Small intestine (tissue), 7 donors: Measurements from ENCODE around the gene CDHR1. TPM values are rescaled to one million over a fixed set of nuclear protein-coding genes. Genes with fewer than 3 reads are reported as not detected.
A peak's percentile ranks its signal among the peaks of the same experiment; 100 is the strongest.
"Not testable (repeated sequence)": the region's sequence is repeated elsewhere in the genome, so short reads cannot be mapped to it uniquely, and the experiment has no call there.

Experiments used
- DNase-seq, 2 donors: peaks; one replicate each; pipeline versions ENCODE4 v3.0.0 to v3.0.0-alpha.2; 2013
- FAIRE-seq: peaks from 2 replicates; lab custom pipeline; 2012; peaks lifted over from hg19 to GRCh38; lab: Jason Lieb, UNC
- H3K27ac ChIP-seq, 3 donors: one replicate each; pipeline ENCODE4 v1.5.1; 2013; ENCODE audit warnings: low read length in 2 of 3, mild to moderate bottlenecking in 2 of 3, control low read depth in 1 of 3, inconsistent platforms in 1 of 3, low read depth in 1 of 3, moderate library complexity in 1 of 3
- H3K27me3 ChIP-seq, 3 donors: one replicate each; pipeline ENCODE4 v1.6.1; 2013; ENCODE audit warnings: low read length in 3 of 3, inconsistent platforms in 1 of 3; ENCODE audit not compliant: control insufficient read depth in 3 of 3, insufficient read depth in 3 of 3
- H3K36me3 ChIP-seq, 3 donors: one replicate each; pipeline ENCODE4 v1.6.1; 2013; ENCODE audit warnings: low read length in 3 of 3, inconsistent platforms in 1 of 3, low read depth in 1 of 3, mild to moderate bottlenecking in 1 of 3, moderate library complexity in 1 of 3; ENCODE audit not compliant: control insufficient read depth in 3 of 3, insufficient read depth in 2 of 3
- H3K4me1 ChIP-seq, 3 donors: one replicate each; pipeline ENCODE4 v1.6.1; 2013; ENCODE audit warnings: low read length in 2 of 3, inconsistent platforms in 1 of 3, low read depth in 1 of 3, mild to moderate bottlenecking in 1 of 3, moderate library complexity in 1 of 3; ENCODE audit not compliant: control insufficient read depth in 3 of 3, insufficient read depth in 2 of 3
- H3K4me3 ChIP-seq, 3 donors: one replicate each; pipeline ENCODE4 v1.5.1; 2013; ENCODE audit warnings: low read length in 3 of 3, control low read depth in 1 of 3, inconsistent platforms in 1 of 3, low read depth in 1 of 3, mild to moderate bottlenecking in 1 of 3, moderate library complexity in 1 of 3
- H3K9me3 ChIP-seq, 2 donors: one replicate each; pipeline ENCODE4 v1.6.1; 2013; ENCODE audit warnings: low read depth in 1 of 2, low read length in 1 of 2; ENCODE audit not compliant: control insufficient read depth in 2 of 2, insufficient read depth in 1 of 2
- WGBS, 3 donors: extraction: QIAGEN DNeasy Blood & Tissue Kit; methylation state at CpG; one replicate each; pipeline ENCODE4 v1.1.7; 2013; 5-methylcytosine and 5-hydroxymethylcytosine counted together
- polyA plus RNA-seq, 4 donors: library from polyadenylated mRNA; stranded (reverse) in 3 of 4; unstranded in 1 of 4; fragments of 200-250 nt in 3 of 4; fragments of 120-200 nt in 1 of 4; gene quantifications; one replicate each; pipeline versions ENCODE4 v1.2.1 to v1.2.3, GENCODE V29; 2013
- donor health status: healthy with polysubstance abuse.
- donor health status: control.
- donor health status: control.
- donor health status: Bipolar disorder and iron deficiency.
- donor health status: healthy.

The CDHR1 gene
- polyA plus RNA-seq, 4 donors: 0.06 to 18.2 TPM; not detected in 2

DNA sequence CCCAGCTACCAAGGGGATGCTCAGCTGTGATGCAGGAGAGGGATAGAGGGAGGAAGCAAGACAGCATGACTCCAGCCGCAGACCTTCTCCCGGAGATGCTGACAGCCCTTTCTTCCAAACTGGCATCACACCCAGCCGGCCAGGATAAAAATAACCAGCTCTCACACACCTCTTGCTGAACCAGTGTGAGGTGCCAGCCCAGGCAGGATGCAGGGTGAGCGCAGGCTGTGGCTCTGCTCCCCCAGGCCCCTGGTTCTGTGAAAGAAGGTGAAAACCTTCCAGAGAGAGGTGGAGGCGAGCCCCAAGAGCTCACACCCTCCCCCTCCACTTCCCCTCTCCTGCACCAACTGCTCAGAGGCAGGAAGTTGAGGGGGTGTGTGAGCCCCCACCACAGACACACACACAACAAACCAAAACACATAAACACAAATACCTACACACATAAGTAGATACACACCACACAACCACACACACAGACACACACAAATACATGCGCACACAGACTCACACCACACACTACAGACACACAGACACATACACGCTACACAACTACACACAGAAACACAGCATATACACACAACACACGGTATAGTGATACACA is 16.7 kb upstream of the CDHR1 start:
- 60 to 72% (median 68%) methylated on average over 8 of the region's 8 CpGs for WGBS, 3 donors
- Histone ChIP-seq H3K9me3 (no peaks in the 10 kb centered on the region), H3K27me3 (no peaks in the 10 kb centered on the region), H3K4me1 (no peaks in the 10 kb centered on the region), H3K4me3 (no peak overlapping the region), H3K27ac (no peak overlapping the region), H3K36me3 (no peaks in the 10 kb centered on the region)
- DNase-seq: peak in 1 of 2 donors; percentile 27
- no peak for FAIRE-seq

DNA sequence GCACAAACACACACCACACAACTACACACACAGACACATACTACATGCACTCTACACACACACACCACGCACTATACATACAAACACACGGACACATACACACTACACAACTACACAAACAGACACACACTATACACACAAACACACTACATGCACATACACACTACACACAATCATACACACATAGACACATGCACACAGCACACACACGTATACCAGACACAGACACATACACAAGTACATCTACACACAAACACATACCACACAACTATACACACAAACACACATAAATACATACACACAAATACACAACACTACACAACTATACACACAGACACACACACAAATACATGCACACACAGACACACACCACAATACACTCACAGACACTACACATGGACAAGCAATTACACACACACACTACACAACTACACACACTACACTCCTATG is 16.2 kb upstream of the CDHR1 start:
- no peak overlapping the region for H3K4me3 ChIP-seq
- no peaks in the 10 kb centered on the region for H3K9me3 ChIP-seq
- 91 to 93% (median 92%) methylated on average over 3 of the region's 3 CpGs for WGBS, 3 donors
- DNase-seq: no peak
- H3K27me3 ChIP-seq: no peaks in the 10 kb centered on the region
- H3K27ac ChIP-seq: no peak overlapping the region
- no peak for FAIRE-seq
- H3K4me1 ChIP-seq: no peaks in the 10 kb centered on the region
- no peaks in the 10 kb centered on the region for H3K36me3 ChIP-seq

DNA sequence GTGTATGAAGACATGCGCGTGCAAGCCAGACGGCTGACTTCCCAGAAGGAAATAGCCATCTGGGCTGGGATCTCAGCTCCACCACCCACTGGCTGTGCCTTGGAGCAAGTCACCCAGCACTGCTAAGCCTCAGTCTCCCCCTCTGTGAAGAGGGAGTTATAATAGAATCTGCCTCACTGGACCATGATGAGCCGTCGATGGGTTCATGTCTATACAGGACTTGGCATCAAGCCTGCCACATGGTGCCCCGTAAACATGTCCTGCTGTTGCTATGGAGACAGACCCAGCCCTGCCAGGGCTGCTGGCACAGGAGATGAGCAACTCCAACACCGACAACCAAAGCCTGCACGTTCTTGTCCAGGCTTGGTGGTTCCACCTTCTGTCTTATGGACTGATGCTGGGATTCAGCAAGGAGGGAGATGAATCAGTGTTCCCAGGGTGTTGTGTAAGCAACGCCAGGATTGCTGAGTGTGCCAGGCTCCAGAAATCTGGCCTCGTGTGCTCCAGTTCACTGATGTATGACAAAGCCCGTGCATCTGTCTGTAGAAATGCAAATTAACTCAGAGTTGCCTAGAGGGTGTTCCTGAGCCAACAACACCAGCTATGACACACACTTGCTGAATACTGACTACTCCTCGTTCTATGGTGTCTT is 15.2 kb upstream of the CDHR1 start:
- WGBS, 3 donors: 49 to 59% (median 58%) methylated on average over 12 of the region's 12 CpGs
- no peaks in the 10 kb centered on the region for H3K9me3 ChIP-seq
- no peak overlapping the region for H3K27ac ChIP-seq
- FAIRE-seq (no peak), DNase-seq (no peak)
- no peaks in the 10 kb centered on the region for H3K36me3 ChIP-seq
- H3K4me1 ChIP-seq: no peaks in the 10 kb centered on the region
- no peak overlapping the region for H3K4me3 ChIP-seq
- no peaks in the 10 kb centered on the region for H3K27me3 ChIP-seq

DNA sequence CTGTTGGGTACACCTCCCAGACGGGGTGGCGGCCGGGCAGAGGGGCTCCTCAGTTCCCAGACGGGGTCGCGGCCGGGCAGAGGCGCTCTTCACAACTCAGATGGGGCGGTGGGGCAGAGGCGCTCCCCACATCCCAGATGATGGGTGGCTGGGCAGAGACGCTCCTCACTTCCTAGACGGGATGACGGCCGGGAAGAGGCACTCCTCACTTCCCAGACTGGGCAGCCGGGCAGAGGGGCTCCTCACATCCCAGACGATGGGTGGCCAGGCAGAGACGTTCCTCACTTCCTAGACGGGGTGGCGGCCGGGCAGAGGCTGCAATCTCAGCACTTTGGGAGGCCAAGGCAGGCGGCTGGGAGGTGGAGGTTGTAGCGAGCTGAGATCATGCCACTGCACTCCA is 14.0 kb upstream of the CDHR1 start:
- not testable (repeated sequence) for FAIRE-seq, H3K27me3 ChIP-seq, H3K27ac ChIP-seq, H3K9me3 ChIP-seq, H3K36me3 ChIP-seq, H3K4me3 ChIP-seq, H3K4me1 ChIP-seq, DNase-seq
- 89 to 92% (median 90%) methylated on average over 15 to 20 of the region's 22 CpGs for WGBS, 3 donors

DNA sequence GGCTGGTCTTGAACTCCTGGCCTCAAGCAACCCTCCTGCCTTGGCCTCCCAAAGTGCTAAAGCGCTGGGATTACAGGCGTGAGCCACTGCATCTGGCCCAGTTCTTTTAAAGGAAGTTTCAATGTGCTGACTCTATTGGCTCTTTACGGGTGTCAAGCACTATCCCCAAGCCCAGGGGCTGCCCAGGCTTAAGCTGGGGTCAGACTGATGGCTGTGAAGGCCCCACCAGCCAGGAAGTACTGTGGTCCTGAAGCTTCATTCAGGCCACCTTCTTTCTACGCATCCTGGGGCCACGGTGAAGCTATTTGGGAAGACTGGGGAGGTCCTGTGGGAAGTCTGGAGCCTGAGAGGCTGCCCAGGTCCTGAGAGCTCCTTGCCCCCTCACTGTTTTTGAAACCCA is 12.7 kb upstream of the CDHR1 start:
- 83 to 94% (median 86%) methylated on average over 5 of the region's 5 CpGs for whole genome bisulfite sequencing, 3 donors
- H3K36me3 ChIP-seq: no peaks in the 10 kb centered on the region
- DNase-seq: no peak
- H3K4me1 ChIP-seq: no peaks in the 10 kb centered on the region
- H3K9me3 ChIP-seq: no peaks in the 10 kb centered on the region
- no peaks in the 10 kb centered on the region for H3K27me3 ChIP-seq
- H3K4me3 ChIP-seq: no peak overlapping the region
- FAIRE-seq: no peak
- no peak overlapping the region for H3K27ac ChIP-seq

DNA sequence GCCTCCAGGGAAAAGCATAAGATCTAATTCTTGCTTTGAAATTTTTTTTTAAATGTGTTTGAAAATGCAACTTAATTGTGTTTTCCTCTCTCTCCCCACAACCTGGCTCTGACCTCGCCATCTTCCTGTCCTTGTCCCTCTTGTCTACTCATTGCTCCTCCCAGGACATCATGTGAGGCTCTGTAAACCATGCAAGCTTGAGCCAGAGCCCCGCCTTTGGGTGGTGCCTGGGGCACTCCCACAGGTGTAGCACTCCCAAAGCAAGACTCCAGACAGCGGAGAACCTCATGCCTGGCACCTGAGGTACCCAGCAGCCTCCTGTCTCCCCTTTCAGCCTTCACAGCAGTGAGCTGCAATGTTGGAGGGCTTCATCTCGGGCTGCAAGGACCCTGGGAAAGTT is 9.8 kb upstream of the CDHR1 start:
- peak in 1 of 2 donors; percentile 32 for DNase-seq
- FAIRE-seq: no peak
- no peak overlapping the region for H3K4me3 ChIP-seq
- no peaks in the 10 kb centered on the region for H3K9me3 ChIP-seq
- no peaks in the 10 kb centered on the region for H3K36me3 ChIP-seq
- no peak overlapping the region for H3K27ac ChIP-seq
- peaks cover 0 to 5% (median 0%) of the 10 kb centered on the region in 3 donors for H3K27me3 ChIP-seq
- 31 to 50% (median 45%) methylated on average over 4 of the region's 4 CpGs for WGBS, 3 donors
- H3K4me1 ChIP-seq: no peaks in the 10 kb centered on the region

DNA sequence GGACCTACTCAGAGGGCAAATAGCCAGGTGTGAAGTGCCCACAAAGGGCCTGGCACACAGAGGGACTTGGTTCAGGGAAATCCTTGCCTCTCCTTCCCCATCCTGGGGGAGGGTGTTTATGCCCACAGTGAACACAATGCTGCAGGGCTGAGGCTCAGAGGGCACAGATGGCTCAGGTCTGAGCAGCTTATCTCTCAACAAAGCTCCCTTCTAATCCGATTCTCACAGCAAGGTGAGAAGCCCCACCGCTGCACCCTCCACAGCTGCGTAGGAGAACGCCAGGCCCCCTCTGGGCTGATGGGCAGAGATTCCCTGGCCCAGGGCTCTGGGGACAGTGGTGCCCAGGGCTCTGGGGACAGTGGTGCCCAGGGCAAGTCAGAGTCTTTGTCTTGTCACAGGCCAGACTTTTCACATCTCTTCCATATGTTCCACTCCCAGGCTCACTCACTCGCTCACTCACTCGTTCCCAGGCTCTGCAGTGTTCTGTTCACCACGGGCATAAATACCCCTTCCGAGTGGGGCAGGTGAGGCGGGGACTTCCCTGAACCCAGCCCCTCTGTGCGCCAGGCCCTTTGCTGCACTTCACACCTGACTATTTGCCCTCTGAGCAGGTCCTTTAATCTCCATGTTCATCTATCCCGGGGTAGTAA is 8.7 kb upstream of the CDHR1 start:
- DNase-seq (no peak), FAIRE-seq (no peak)
- Histone ChIP-seq H3K27me3 (peaks cover 0 to 5% (median 0%) of the 10 kb centered on the region in 3 donors), H3K27ac (no peak overlapping the region), H3K36me3 (no peaks in the 10 kb centered on the region), H3K4me3 (no peak overlapping the region), H3K9me3 (no peaks in the 10 kb centered on the region), H3K4me1 (no peaks in the 10 kb centered on the region)
- 62 to 70% (median 69%) methylated on average over 11 of the region's 11 CpGs for whole genome bisulfite sequencing, 3 donors

DNA sequence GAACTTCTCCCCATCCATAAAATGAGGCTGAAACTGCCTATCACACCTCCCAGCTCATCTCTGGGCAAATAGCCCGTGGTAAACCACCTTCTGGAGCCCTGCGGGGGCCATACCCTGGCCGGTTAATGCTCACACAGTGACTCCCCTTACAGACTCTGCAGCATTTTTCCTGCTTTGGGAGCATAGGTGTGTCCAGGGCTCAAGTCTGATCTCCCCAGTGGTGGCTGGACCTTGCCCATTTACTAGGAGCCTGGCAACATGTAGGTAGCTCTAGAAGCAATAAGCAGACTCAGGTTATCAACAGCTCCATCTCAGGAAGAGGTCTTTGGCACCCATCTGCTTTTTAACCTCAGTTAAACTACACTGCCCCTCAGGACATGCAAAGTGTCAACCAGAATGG is 5.5 kb upstream of the CDHR1 start:
- WGBS, 3 donors: 60 to 77% (median 67%) methylated on average over 3 of the region's 3 CpGs
- no peak for FAIRE-seq
- no peak overlapping the region for H3K4me3 ChIP-seq
- no peaks in the 10 kb centered on the region for H3K4me1 ChIP-seq
- no peaks in the 10 kb centered on the region for H3K9me3 ChIP-seq
- H3K36me3 ChIP-seq: no peaks in the 10 kb centered on the region
- no peak overlapping the region for H3K27ac ChIP-seq
- H3K27me3 ChIP-seq: peaks cover under 1 to 22% (median 3%) of the 10 kb centered on the region in 3 donors
- peak in 1 of 2 donors; percentile 30 for DNase-seq
